Stimulated activated naive B cell treated with anti-CD40 and anti-IgM and Interleukin-4, amounts not matched to agents 10 μg/mL and 1 μg/mL and 100 μg/mL, for 72 hours (primary cell): ENCODE data around the gene TCF7L2.

ENCODE experiments used
- ATAC-seq, 2 donors: fragments of 150-1000 bp; cut with Tn5 transposase; replicated peaks; 2 replicates each; pipeline ENCODE4 v1.10.0; 2021; ENCODE audit warnings: moderate library complexity in 1 of 2
- DNase-seq: peaks from one replicate; pipeline ENCODE4 v3.0.0; 2021
- H3K27ac Mint-ChIP-seq: one replicate; pipeline ENCODE4 v1.8.0; 2022; ENCODE audit warnings: mild to moderate bottlenecking, mixed read lengths
- H3K27me3 Mint-ChIP-seq, 2 donors: one replicate each; pipeline ENCODE4 v1.8.0; 2022; ENCODE audit warnings: mixed read lengths in 2 of 2
- H3K36me3 Mint-ChIP-seq, 2 donors: one replicate each; pipeline ENCODE4 v1.8.0; 2022; ENCODE audit warnings: mixed read lengths in 2 of 2, mild to moderate bottlenecking in 1 of 2
- H3K4me1 Mint-ChIP-seq, 2 donors: one replicate each; pipeline ENCODE4 v1.8.0; 2022; ENCODE audit warnings: mixed read lengths in 2 of 2, mild to moderate bottlenecking in 1 of 2
- H3K4me3 Mint-ChIP-seq, 2 donors: one replicate each; pipeline ENCODE4 v1.8.0; 2022; ENCODE audit warnings: mild to moderate bottlenecking in 2 of 2, mixed read lengths in 2 of 2, moderate library complexity in 1 of 2
- H3K9me3 Mint-ChIP-seq, 2 donors: one replicate each; pipeline ENCODE4 v1.8.0; 2022; ENCODE audit warnings: mixed read lengths in 2 of 2, mild to moderate bottlenecking in 1 of 2

The TCF7L2 gene

DNA sequence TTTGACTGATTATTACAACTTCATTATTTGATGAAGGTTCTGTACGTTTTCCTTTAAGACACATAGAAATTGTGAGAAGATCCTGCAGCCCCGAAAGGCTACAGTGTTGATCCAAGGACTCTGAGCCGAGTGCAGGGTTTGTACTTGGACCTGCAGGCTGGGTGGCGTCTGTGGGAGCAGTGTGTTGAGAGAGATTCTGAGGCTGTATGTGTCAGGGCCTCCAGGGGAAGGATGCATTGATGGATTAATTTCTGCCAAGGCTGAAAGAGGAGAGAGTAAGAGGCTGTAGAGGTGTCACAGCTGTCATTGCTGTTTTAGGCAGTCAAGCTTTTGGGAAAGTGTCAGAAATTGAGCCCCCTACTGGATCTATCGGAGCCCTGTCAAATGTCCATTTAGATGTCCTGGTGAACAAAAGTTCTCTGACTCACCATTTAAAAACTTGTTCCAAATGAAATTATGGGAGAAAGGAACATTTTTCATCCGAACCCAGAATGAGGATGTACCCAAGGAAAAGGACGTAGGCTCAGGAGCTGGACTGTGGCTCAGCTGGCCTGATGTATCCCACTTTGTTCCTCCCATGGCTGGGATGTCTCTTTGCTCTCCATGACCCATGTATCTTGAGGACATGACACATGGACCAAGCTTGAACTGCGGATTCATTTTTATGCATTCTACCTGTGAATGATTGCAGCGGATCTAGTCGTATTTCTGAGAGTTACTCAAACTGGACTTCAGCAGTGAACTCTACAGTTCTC lies 102.2 kb downstream of the TCF7L2 start:
- no peaks in the 10 kb centered on the region for H3K36me3 Mint-ChIP-seq
- no peaks in the 10 kb centered on the region for H3K9me3 Mint-ChIP-seq
- no peak overlapping the region for H3K4me3 Mint-ChIP-seq
- ATAC-seq (no peak), DNase-seq (no peak)
- H3K4me1 Mint-ChIP-seq = no peaks in the 10 kb centered on the region
- peaks cover 4 to 6% of the 10 kb centered on the region in 2 donors for H3K27me3 Mint-ChIP-seq
- H3K27ac Mint-ChIP-seq = no peak overlapping the region

DNA sequence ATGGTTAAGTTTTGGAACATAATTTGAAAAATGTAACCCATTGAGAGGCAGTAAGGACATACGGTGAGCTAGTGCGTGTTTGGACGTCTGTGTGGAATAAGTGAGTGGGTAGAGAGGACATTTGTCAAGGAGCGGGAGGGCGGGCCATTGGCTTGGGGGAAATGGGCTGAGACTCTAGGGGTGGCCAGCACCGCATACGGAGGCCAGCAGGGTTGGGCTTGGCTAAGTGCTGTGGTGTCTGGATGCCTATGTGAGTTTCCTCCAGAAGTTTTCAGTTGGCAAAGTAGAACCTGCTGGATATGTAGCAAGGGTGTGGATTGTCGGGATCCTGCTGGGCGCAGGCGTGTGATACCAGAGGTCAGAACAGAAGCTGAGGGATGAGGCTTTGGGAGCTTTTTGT lies 103.0 kb downstream of the TCF7L2 start:
- DNase-seq = no peak
- no peaks in the 10 kb centered on the region for H3K9me3 Mint-ChIP-seq
- H3K27ac Mint-ChIP-seq = no peak overlapping the region
- H3K4me1 Mint-ChIP-seq = no peaks in the 10 kb centered on the region
- H3K36me3 Mint-ChIP-seq = no peaks in the 10 kb centered on the region
- peaks cover 4 to 6% of the 10 kb centered on the region in 2 donors for H3K27me3 Mint-ChIP-seq
- ATAC-seq = no peak
- no peak overlapping the region for H3K4me3 Mint-ChIP-seq

DNA sequence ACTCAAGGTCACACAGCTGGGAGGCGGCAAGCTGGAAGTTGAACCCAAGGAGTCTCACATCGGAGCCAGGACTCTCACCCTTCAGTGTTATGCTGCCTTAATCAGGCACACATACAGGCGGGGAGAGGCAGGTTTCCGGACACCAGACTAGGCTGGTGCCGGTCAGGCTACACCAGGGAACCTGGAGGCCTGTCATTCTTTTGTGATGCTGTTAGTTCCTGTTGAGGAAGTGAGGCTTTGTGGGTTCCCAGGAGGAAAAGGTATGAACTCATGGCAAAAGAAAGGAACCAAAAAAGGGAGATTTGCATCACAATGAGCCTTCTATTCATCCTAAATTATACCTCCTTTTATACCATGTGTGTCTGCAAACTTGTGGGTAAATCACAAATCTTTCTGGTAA lies 103.8 kb downstream of the TCF7L2 start:
- H3K4me1 Mint-ChIP-seq = no peaks in the 10 kb centered on the region

DNA sequence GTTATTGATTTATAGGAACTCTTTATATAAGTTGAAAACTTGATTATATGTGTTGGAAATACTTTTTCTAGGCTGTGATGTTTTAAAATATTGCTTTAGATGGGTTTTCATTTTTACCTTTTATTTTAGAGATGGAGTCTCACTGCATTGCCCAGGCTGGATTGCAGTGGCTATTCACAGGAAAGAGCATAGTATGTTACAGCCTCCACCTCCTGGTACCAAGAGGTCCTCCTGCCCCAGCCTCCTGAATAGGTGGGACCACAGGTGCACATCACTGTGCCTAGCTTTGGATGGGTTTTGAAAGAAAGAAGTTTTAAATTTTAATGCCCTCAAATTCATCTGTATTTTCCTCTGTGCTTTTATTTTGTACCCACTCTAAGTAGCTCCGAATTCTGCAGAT lies 105.4 kb downstream of the TCF7L2 start:
- H3K4me3 Mint-ChIP-seq = no peak overlapping the region
- H3K27ac Mint-ChIP-seq = no peak overlapping the region
- no peak for ATAC-seq
- DNase-seq = no peak
- H3K36me3 Mint-ChIP-seq = no peaks in the 10 kb centered on the region
- H3K4me1 Mint-ChIP-seq = no peaks in the 10 kb centered on the region
- peaks cover 4 to 6% of the 10 kb centered on the region in 2 donors for H3K27me3 Mint-ChIP-seq
- no peaks in the 10 kb centered on the region for H3K9me3 Mint-ChIP-seq

More for the DNA sequence above, 103.8 kb downstream of the TCF7L2 start:
- H3K36me3 Mint-ChIP-seq = no peaks in the 10 kb centered on the region
- H3K4me3 Mint-ChIP-seq = no peak overlapping the region
- H3K27ac Mint-ChIP-seq = no peak overlapping the region
- DNase-seq = no peak
- no peak for ATAC-seq
- H3K27me3 Mint-ChIP-seq = peaks cover 4 to 6% of the 10 kb centered on the region in 2 donors
- no peaks in the 10 kb centered on the region for H3K9me3 Mint-ChIP-seq

DNA sequence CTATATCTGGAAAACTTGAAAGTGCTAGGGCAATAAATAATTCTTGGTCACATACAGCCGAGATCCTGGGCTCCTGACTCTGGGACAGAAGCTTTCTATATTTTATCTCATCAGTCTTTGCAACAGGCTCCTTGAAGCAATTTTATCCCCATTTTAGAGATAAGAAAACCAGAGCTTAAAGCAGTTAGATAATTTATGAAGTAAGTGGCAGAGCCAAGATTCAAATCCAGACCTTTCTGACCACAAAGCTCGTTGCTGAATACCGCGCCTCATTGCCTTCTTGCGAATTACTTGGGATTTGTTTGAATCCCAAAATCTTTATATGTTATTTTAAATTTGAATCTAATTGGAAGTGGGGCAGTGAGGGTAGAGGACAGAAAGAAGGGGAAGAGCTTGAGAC lies 106.0 kb downstream of the TCF7L2 start:
- ATAC-seq = no peak
- Mint-ChIP-seq H3K27ac (no peak overlapping the region), H3K27me3 (peaks cover 5 to 6% of the 10 kb centered on the region in 2 donors), H3K36me3 (no peaks in the 10 kb centered on the region), H3K4me3 (no peak overlapping the region), H3K4me1 (no peaks in the 10 kb centered on the region), H3K9me3 (no peaks in the 10 kb centered on the region)
- DNase-seq = no peak

DNA sequence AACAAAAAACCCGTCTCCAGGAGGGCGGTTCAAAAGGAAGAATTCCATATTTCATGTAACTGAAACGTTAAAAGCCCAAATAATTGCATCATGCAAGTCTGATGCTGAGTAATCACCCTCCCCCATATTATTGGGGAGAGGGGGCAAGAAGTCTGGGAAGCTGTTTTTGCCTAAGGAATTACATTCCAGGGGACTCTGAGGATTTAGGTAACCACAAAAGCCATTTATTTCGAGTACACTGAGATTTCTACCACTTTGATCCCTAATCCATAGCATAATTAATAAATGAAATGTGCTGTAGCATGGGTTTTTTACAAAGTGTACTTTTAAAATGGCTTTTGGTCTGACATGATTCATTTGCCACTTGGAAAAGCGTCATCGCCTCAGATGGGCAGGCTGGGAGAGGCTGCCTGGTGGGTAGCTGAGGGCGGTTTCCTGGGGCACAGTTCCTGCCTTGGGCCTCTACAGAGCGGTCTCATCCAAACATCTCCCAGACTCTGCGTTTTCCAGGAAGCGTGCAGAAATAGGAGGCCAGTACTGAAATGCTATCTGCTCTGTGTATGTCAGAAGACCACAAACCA lies 106.5 kb downstream of the TCF7L2 start:
- Mint-ChIP-seq H3K36me3 (no peaks in the 10 kb centered on the region), H3K4me1 (no peaks in the 10 kb centered on the region), H3K4me3 (no peak overlapping the region), H3K27ac (no peak overlapping the region), H3K27me3 (peaks cover 6 to 10% of the 10 kb centered on the region in 2 donors), H3K9me3 (no peaks in the 10 kb centered on the region)
- DNase-seq (no peak), ATAC-seq (no peak)

DNA sequence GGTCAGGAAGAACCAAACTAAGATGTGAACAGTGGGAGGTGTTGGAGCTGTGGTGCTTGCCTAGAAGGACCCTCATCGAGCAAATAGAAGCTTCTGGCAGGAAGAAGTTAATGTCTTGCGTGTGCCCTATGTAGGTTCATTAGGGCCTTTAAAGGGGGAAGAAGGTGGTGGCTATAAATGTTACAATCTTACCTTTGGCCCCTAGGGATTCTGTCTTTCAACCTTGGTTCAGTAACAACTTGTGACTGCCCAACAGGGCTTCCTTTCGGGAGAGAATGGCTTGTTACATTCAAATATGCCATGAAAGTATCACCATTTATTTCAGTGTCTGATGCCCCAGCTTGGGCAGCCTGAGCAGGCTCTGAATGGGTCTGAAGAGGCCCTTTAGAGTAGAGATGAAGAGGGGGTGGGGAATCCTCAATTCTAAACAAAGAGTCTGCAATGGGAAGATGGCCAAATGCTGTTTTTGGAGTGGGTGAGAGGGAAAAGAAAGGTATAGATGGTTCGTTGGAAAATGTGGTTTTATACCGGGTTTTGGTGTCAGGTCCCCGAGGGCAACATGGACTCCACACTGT lies 108.0 kb downstream of the TCF7L2 start:
- DNase-seq (no peak), ATAC-seq (no peak)
- Mint-ChIP-seq H3K36me3 (no peaks in the 10 kb centered on the region), H3K4me3 (no peak overlapping the region), H3K27ac (no peak overlapping the region), H3K9me3 (no peaks in the 10 kb centered on the region), H3K4me1 (no peaks in the 10 kb centered on the region), H3K27me3 (peaks cover 0 to 8% of the 10 kb centered on the region in 2 donors)

DNA sequence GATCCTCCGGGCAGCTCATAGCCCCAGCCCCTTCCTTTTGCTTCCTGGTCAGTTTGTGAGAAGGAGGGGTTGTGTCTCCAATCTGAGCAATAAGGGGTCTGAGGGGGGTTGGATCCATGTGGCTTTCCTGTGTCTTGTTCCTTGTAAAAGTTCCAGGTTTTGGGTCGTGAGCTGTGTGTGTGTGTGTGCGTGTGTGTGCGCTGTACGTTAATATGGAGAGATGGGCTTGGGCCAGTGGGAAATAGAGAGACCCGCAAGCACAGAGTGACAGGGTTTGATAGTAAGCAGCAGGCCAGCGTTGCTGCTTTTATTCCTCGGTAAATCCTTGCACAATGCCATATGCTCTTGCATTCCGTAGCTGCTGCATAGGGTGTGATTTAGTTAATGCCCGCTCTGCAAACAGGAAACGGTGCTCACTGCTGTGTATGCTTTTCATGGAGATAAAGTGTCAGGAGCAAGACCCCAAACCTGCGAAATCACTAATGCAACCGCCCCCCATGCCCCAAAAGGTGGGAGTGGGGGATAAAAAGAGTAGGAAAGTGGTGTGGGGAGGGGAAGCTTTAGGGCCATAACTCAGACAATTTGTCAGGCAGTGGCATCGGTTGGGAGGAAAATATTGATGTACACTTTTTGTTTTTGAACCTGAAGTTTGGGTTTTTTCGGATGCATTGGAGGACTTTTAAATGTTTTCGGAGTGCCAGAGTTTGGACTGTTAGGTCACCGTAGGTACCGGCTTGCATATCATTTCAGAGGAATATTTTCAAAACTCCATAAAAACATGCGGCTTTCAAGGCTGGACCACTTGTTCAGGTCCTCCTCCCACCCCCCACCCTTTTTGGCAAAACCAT lies 108.7 kb downstream of the TCF7L2 start:
- no peak overlapping the region for H3K4me3 Mint-ChIP-seq
- no peaks in the 10 kb centered on the region for H3K9me3 Mint-ChIP-seq
- H3K4me1 Mint-ChIP-seq = no peaks in the 10 kb centered on the region
- ATAC-seq (no peak), DNase-seq (no peak)
- peaks cover 0 to 8% of the 10 kb centered on the region in 2 donors for H3K27me3 Mint-ChIP-seq
- no peaks in the 10 kb centered on the region for H3K36me3 Mint-ChIP-seq
- H3K27ac Mint-ChIP-seq = no peak overlapping the region

DNA sequence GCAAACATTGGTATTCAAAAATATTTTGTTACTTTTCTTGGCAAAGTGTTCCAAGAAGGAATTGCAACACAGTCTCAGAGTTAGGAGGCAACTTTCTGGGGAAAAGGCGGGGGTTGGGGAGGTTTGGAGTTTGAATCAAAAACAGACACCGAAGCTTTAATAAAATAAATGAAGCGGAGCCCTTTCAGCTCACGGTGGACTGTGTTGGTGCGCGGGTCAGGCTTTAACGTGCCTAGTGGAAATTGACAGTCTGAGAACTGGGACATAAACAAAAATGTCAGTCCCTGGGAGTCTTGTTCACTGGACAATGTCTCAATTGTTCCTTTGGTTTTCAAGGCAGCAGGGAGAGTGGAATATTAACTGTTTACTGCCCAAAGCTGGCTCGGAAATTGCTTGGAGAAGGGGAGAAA lies 109.3 kb downstream of the TCF7L2 start:
- no peak for ATAC-seq
- Mint-ChIP-seq H3K27me3 (peaks cover 0 to 8% of the 10 kb centered on the region in 2 donors), H3K4me1 (no peaks in the 10 kb centered on the region), H3K36me3 (no peaks in the 10 kb centered on the region), H3K27ac (no peak overlapping the region), H3K9me3 (no peaks in the 10 kb centered on the region), H3K4me3 (no peak overlapping the region)
- DNase-seq = no peak

DNA sequence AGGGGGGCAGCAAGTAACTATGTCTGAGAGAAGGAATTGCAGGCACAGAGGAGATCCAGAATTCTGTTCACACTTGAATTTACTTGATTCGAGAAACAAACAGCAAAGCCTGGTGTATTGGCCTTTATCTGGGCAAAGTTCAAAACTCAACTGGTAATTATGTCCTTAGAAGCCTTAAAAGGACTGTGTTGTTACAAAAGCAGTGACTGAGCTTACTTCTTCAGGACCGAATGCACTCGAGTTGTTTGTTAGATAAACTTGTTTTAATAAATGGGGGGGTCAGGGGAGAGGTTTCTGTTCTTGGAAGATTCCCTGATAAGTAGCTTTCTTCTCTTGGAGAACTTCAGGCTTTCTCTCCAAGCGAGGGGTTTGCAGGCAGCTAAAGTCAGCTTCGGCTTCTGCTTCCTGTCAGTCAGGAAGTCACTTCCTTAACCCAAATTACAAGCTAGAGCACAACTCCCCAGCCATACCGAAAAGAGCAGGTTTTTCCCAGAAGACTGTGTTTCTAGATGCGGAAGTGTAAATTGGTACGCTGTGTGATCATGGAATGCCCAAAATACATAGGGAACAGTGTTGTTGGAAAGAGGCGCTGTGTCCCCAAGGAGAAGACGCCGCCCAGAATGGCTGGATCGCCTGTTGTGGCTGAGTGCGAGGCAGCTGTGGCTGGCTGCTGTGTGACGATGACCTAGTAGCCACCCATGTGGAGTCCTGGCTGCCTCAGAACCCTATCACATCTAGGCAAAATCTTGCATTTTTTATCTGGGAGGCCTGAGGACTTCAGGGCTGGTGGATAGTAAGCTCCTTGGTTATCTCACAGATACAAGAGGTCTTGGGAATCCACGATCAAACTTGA lies 110.4 kb downstream of the TCF7L2 start:
- Mint-ChIP-seq H3K4me1 (no peaks in the 10 kb centered on the region), H3K27ac (no peak overlapping the region), H3K27me3 (peaks cover 0 to 8% of the 10 kb centered on the region in 2 donors), H3K4me3 (no peak overlapping the region), H3K9me3 (no peaks in the 10 kb centered on the region), H3K36me3 (no peaks in the 10 kb centered on the region)
- no peak for DNase-seq
- ATAC-seq = no peak

DNA sequence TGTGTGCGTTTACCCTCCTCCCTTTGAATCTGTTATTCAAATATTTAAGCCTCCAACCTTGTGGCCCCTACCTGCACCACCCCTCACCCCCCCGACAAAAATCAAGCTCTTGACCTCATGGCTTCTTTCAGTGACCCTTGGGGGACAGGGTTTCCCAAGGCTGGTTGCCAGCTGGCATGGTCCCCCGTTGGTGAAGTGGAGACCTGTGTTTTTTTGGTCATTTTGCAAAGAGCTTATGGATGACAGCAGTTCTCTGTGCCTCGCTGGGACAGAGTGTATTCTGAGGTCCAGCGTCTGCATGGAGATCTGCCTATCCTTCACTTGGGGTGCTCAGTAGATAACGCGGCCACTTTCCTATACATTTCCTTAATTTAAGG lies 111.0 kb downstream of the TCF7L2 start:
- ATAC-seq (no peak), DNase-seq (no peak)
- H3K27ac Mint-ChIP-seq = no peak overlapping the region
- H3K4me3 Mint-ChIP-seq = no peak overlapping the region
- no peaks in the 10 kb centered on the region for H3K4me1 Mint-ChIP-seq
- no peaks in the 10 kb centered on the region for H3K9me3 Mint-ChIP-seq
- H3K36me3 Mint-ChIP-seq = no peaks in the 10 kb centered on the region
- H3K27me3 Mint-ChIP-seq = peaks cover 0 to 8% of the 10 kb centered on the region in 2 donors

DNA sequence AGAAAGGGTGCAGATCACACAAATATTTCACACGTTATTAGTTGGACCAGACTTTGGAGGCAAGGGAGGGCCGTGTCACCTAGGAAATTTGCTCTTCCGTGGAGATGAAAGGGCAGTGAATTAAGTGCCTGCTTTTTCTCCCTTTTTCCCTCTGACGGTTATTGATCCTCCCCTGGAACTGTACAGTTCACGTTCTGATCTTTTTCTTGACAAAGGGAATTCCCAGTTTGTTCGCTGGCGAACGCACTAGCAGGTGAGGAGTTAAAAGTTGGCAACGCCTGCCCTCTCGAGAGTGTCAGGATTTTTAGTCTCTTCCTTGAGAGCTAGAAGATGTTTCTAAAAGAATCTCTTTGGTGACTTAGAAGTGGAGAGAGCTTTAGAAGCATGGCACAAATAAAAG lies 111.5 kb downstream of the TCF7L2 start:
- H3K27me3 Mint-ChIP-seq = peaks cover 0 to 8% of the 10 kb centered on the region in 2 donors
- H3K4me1 Mint-ChIP-seq = no peaks in the 10 kb centered on the region
- no peaks in the 10 kb centered on the region for H3K9me3 Mint-ChIP-seq
- H3K36me3 Mint-ChIP-seq = no peaks in the 10 kb centered on the region
- no peak overlapping the region for H3K4me3 Mint-ChIP-seq
- ATAC-seq (no peak), DNase-seq (no peak)
- H3K27ac Mint-ChIP-seq = no peak overlapping the region

DNA sequence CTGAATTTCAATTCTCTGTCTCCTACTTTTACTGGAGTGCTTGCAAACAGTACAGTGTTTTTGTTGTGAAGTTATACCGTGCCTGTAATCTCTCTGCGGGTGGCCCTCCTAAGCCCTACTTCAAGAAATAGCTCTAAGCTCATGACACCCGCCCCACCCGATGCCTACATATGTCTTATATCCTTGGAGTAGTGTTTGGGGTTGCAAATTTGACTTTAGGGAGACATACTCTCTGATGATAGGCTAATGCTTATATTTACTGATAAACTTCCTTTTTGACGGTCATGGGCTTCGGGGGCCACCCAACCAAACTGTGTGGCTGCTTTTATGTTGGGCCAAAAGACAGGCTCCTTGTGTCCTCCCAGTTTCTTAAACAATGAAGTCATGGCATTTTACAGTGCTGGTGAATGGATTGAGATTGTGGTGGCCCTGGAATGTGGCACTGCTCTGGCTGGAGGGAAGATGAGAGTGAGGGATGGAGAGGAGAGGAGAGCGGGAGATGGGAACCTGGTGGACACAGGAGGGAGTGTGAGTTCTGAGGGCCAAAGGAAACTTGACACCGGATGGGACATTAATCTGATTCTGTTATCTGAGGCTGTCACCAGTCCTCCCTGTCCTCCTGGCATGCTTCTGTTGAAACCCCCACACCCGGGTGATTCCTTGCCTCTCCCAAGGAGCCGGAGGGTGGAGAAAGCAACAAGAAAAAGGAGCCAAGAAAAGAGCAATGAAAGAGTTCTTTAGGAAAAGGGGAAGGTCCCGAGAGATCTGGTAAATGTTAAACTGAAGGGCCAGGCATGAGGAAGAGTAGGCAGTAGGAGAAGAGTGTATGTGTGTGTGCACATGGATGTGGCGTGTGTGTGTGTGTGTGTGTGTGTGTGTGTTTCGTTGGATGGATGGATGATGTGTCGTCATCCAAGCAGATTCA lies 113.3 kb downstream of the TCF7L2 start:
- Mint-ChIP-seq H3K4me3 (no peak overlapping the region), H3K27ac (no peak overlapping the region), H3K27me3 (peaks cover 0 to 8% of the 10 kb centered on the region in 2 donors), H3K4me1 (no peaks in the 10 kb centered on the region), H3K36me3 (no peaks in the 10 kb centered on the region), H3K9me3 (no peaks in the 10 kb centered on the region)
- DNase-seq (no peak), ATAC-seq (no peak)
